K562 (cell line): Measurements from ENCODE around the gene SETD5. TPM values are rescaled to one million over a fixed set of nuclear protein-coding genes. Genes with fewer than 3 reads are reported as not detected.

Experiments used
- BRF2 ChIP-seq: IDR thresholded peaks from 3 replicates; pipeline ENCODE4 v1.6.1; 2011; ENCODE audit warnings: borderline replicate concordance, mild to moderate bottlenecking; ENCODE audit not compliant: insufficient read length, insufficient read depth
- DLX4 ChIP-seq: fragments of 250-450 bp; sonication (Bioruptor Pico); IDR thresholded peaks from 2 replicates; pipeline ENCODE4 v1.6.1; 2021; ENCODE audit warnings: mild to moderate bottlenecking
- PCBP1 ChIP-seq: fragments of 200-400 bp; formaldehyde crosslinking; IDR thresholded peaks from 2 replicates; pipeline ENCODE4 v1.6.1; 2018; ENCODE audit warnings: mild to moderate bottlenecking, low read depth, low read length; ENCODE audit not compliant: poor library complexity, severe bottlenecking
- RBM25 ChIP-seq: fragments of 200-400 bp; formaldehyde crosslinking; IDR thresholded peaks from 2 replicates; pipeline ENCODE4 v1.6.1; 2018; ENCODE audit warnings: low read length, low read depth, moderate library complexity; ENCODE audit not compliant: severe bottlenecking
- REST ChIP-seq, 2 experiments: fragments of 450-650 bp; formaldehyde crosslinking in 1 of 2; IDR thresholded peaks; 2 replicates each; pipeline versions ENCODE4 v1.4.0 to v1.6.1; 2014 to 2020; ENCODE audit warnings: mild to moderate bottlenecking in 2 of 2, borderline replicate concordance in 1 of 2, low read depth in 1 of 2
- THRAP3 ChIP-seq: fragments of 450-650 bp; IDR thresholded peaks from 2 replicates; pipeline ENCODE4 v1.6.1; 2016; ENCODE audit warnings: mild to moderate bottlenecking, inconsistent platforms, borderline replicate concordance
- XRCC5 ChIP-seq: fragments of 200-400 bp; formaldehyde crosslinking; IDR thresholded peaks from 2 replicates; pipeline ENCODE4 v1.6.1; 2017; ENCODE audit warnings: low read depth, mild to moderate bottlenecking, low read length
- ZFPM2 ChIP-seq: fragments of 250-450 bp; sonication (Bioruptor Pico); IDR thresholded peaks from 2 replicates; pipeline ENCODE4 v1.5.1; 2022; ENCODE audit warnings: mild to moderate bottlenecking
- ZMIZ1 ChIP-seq, 2 experiments: fragments of 150-350 bp in 1 of 2; IDR thresholded peaks; 2 replicates each; pipeline ENCODE4 v1.6.1; 2012 to 2016; ENCODE audit warnings: low read depth in 2 of 2, low read length in 2 of 2, mild to moderate bottlenecking in 1 of 2, moderate library complexity in 1 of 2
- ZNF518B ChIP-seq: fragments of 250-450 bp; sonication (Bioruptor Pico); IDR thresholded peaks from 2 replicates; pipeline ENCODE4 v1.5.0; 2021; ENCODE audit warnings: mild to moderate bottlenecking, moderate library complexity
- polyA plus RNA-seq, 8 experiments: library from polyadenylated mRNA; depleted of rRNA in 4 of 8; stranded (reverse) in 5 of 8; unstranded in 3 of 8; fragments of >200 nt; fragmentation: Nextera tagmentation in 2 of 8; fragmentation: Illumina TruSeq in 1 of 8; extraction: Ambion mirVana in 2 of 8; extraction: Trizol in 1 of 8; gene quantifications; 2 replicates each; pipeline versions ENCODE4 v1.2.1 to v1.2.3, GENCODE V29; 2011 to 2014; ENCODE audit warnings: inconsistent platforms in 1 of 8, missing spikeins in 1 of 8
- total RNA-seq, 7 experiments: library from RNA; depleted of rRNA in 6 of 7; stranded (reverse); fragments of >200 nt in 6 of 7; fragmentation: Illumina TruSeq in 2 of 7; extraction: Trizol in 2 of 7; gene quantifications; 2 replicates each; pipeline versions ENCODE4 v1.2.1 to v1.2.3, GENCODE V29; 2011 to 2021; ENCODE audit warnings: low replicate concordance in 1 of 7

SETD5 gene
- total and polyA plus RNA-seq, 9 of the 15 experiments (the other 6 are each of a cell fraction or from before 2014, with no cell fraction given) = 20.8 to 135 (median 87.2) TPM

GRCh38 chr3:9396301-9396631 is 1.1 kb upstream of the SETD5 start (continued):
- no peak for TF ChIP-seq BRF2
- TF ChIP-seq THRAP3 = no peak
- no peak for TF ChIP-seq ZFPM2
- no peak for TF ChIP-seq DLX4
- TF ChIP-seq RBM25 = no peak
- TF ChIP-seq ZMIZ1 (IDR thresholded peaks at IDR 0.05; ENCODE audit: low read depth in 2 of 2, low read length in 2 of 2) = no peak
- no peak for TF ChIP-seq PCBP1
- TF ChIP-seq ZNF518B (CRISPR knock-in tag) = no peak
- peak; percentile 91 for TF ChIP-seq REST (IDR thresholded peaks at IDR 0.05; ENCODE audit: borderline replicate concordance)
- TF ChIP-seq REST (CRISPR knock-in tag; IDR thresholded peaks at IDR 0.05; ENCODE audit: low read depth) = no peak
- TF ChIP-seq XRCC5 = no peak; the same call in 1 of the 2 replicates
